ENCODE data around the gene KCNK1. TPM values are rescaled to one million over a fixed set of nuclear protein-coding genes. Genes with fewer than 3 reads are reported as not detected.
"Not testable (repeated sequence)": the region's sequence is repeated elsewhere in the genome, so short reads cannot be mapped to it uniquely, and the experiment has no call there.

The KCNK1 gene
- total and polyA plus RNA-seq, 4 experiments from 2014 or later: not detected

- ChIA-PET CTCF (ENCODE audit: partially characterized antibody) (no interaction called here), POLR2A (ENCODE audit: partially characterized antibody) (no interaction called here)
- Mint-ChIP-seq H3K27me3 (peaks cover 10 to 14% of the 10 kb centered on the region in 2 donors), H3K27ac (no peak overlapping the region), H3K4me1 (no peaks in the 10 kb centered on the region), H3K36me3 (no peaks in the 10 kb centered on the region), H3K4me3 (no peak overlapping the region), H3K9me3 (peaks cover 0 to 7% (median under 1%) of the 10 kb centered on the region in 8 donors)
- Histone ChIP-seq H3K36me3 (ENCODE audit: insufficient read depth, low read length) (no peaks in the 10 kb centered on the region), H3K4me1 (ENCODE audit: insufficient read depth, low read length) (no peaks in the 10 kb centered on the region), H3K27ac (ENCODE audit: low read depth, low read length) (no peak overlapping the region), H3K9me3 (ENCODE audit: control insufficient read depth in 1 of 2, low read length in 2 of 2) (no peaks in the 10 kb centered on the region), H3K27me3 (ENCODE audit: insufficient read depth, low read length) (no peaks in the 10 kb centered on the region), H3K4me3 (ENCODE audit: low read length in 2 of 2) (no peak overlapping the region)
- DNase-seq: no peak
- intact Hi-C loops (cut with micrococcal nuclease): no loop called here
Observed at GRCh38 chr1:233675446-233675845, 61.5 kb downstream of the KCNK1 start.

GRCh38 chr1:233675893-233676292, 62.0 kb downstream of the KCNK1 start:
- no peak overlapping the region for H3K4me3 ChIP-seq (ENCODE audit: low read length in 2 of 2)
- Mint-ChIP-seq H3K4me1 (no peaks in the 10 kb centered on the region), H3K27me3 (peaks cover 10 to 14% of the 10 kb centered on the region in 2 donors), H3K9me3 (peaks cover 0 to 7% (median 2%) of the 10 kb centered on the region in 8 donors), H3K36me3 (no peaks in the 10 kb centered on the region), H3K27ac (no peak overlapping the region), H3K4me3 (no peak overlapping the region)
- no peak overlapping the region for H3K27ac ChIP-seq (ENCODE audit: low read depth, low read length)
- H3K4me1 ChIP-seq (ENCODE audit: insufficient read depth, low read length): no peaks in the 10 kb centered on the region
- POLR2A ChIA-PET (ENCODE audit: partially characterized antibody): no interaction called here
- no peaks in the 10 kb centered on the region for H3K9me3 ChIP-seq (ENCODE audit: control insufficient read depth in 1 of 2, low read length in 2 of 2)
- DNase-seq: no peak
- H3K27me3 ChIP-seq (ENCODE audit: insufficient read depth, low read length): no peaks in the 10 kb centered on the region
- intact Hi-C loops (cut with micrococcal nuclease): no loop called here
- H3K36me3 ChIP-seq (ENCODE audit: insufficient read depth, low read length): no peaks in the 10 kb centered on the region
- CTCF ChIA-PET (ENCODE audit: partially characterized antibody): no interaction called here

GRCh38 chr1:233677690-233678354, 63.9 kb downstream of the KCNK1 start:
- H3K4me3 Mint-ChIP-seq: no peak overlapping the region
- ChIA-PET POLR2A (ENCODE audit: partially characterized antibody) (no interaction called here), CTCF (ENCODE audit: partially characterized antibody) (no interaction called here)
- Histone ChIP-seq H3K36me3 (ENCODE audit: insufficient read depth, low read length) (no peaks in the 10 kb centered on the region), H3K9me3 (ENCODE audit: control insufficient read depth in 1 of 2, low read length in 2 of 2) (no peaks in the 10 kb centered on the region), H3K27ac (ENCODE audit: low read depth, low read length) (no peak overlapping the region), H3K4me3 (ENCODE audit: low read length in 2 of 2) (no peak overlapping the region), H3K4me1 (ENCODE audit: insufficient read depth, low read length) (no peaks in the 10 kb centered on the region), H3K27me3 (ENCODE audit: insufficient read depth, low read length) (no peaks in the 10 kb centered on the region)
- no peaks in the 10 kb centered on the region for H3K4me1 Mint-ChIP-seq
- no peak for DNase-seq
- intact Hi-C loops (cut with micrococcal nuclease): no loop called here
- H3K27me3 Mint-ChIP-seq: peaks cover 7 to 10% of the 10 kb centered on the region in 2 donors
- no peak overlapping the region for H3K27ac Mint-ChIP-seq
- H3K36me3 Mint-ChIP-seq: no peaks in the 10 kb centered on the region
- peaks cover 0 to 7% (median 2%) of the 10 kb centered on the region in 8 donors for H3K9me3 Mint-ChIP-seq

- Mint-ChIP-seq H3K27me3 (peaks cover 2% of the 10 kb centered on the region in 2 donors), H3K4me3 (no peak overlapping the region), H3K9me3 (peaks cover 0 to 7% (median 2%) of the 10 kb centered on the region in 8 donors), H3K27ac (no peak overlapping the region), H3K36me3 (no peaks in the 10 kb centered on the region), H3K4me1 (no peaks in the 10 kb centered on the region)
- DNase-seq: no peak
- no peaks in the 10 kb centered on the region for H3K9me3 ChIP-seq (ENCODE audit: control insufficient read depth in 1 of 2, low read length in 2 of 2)
- POLR2A ChIA-PET (ENCODE audit: partially characterized antibody): no interaction called here
- intact Hi-C loops (cut with micrococcal nuclease): no loop called here
- CTCF ChIA-PET (ENCODE audit: partially characterized antibody): interaction anchor here (1.3 kb wide), 1 partner anchor 10 kb away, joined by 3 read pairs; no protein-coding TSS in a partner anchor
- H3K27ac ChIP-seq (ENCODE audit: low read depth, low read length): no peak overlapping the region
- H3K36me3 ChIP-seq (ENCODE audit: insufficient read depth, low read length): no peaks in the 10 kb centered on the region
- H3K4me1 ChIP-seq (ENCODE audit: insufficient read depth, low read length): no peaks in the 10 kb centered on the region
- no peak overlapping the region for H3K4me3 ChIP-seq (ENCODE audit: low read length in 2 of 2)
- H3K27me3 ChIP-seq (ENCODE audit: insufficient read depth, low read length): no peaks in the 10 kb centered on the region
Observed at GRCh38 chr1:233679030-233679429, 65.1 kb downstream of the KCNK1 start.

- peaks cover 0 to 7% (median 2%) of the 10 kb centered on the region in 8 donors for H3K9me3 Mint-ChIP-seq
- H3K36me3 Mint-ChIP-seq: no peaks in the 10 kb centered on the region
- DNase-seq: no peak
- intact Hi-C loops (cut with micrococcal nuclease): no loop called here
- Histone ChIP-seq H3K4me3 (ENCODE audit: low read length in 2 of 2) (no peak overlapping the region), H3K36me3 (ENCODE audit: insufficient read depth, low read length) (no peaks in the 10 kb centered on the region), H3K9me3 (ENCODE audit: control insufficient read depth in 1 of 2, low read length in 2 of 2) (no peaks in the 10 kb centered on the region), H3K27me3 (ENCODE audit: insufficient read depth, low read length) (no peaks in the 10 kb centered on the region), H3K27ac (ENCODE audit: low read depth, low read length) (no peak overlapping the region), H3K4me1 (ENCODE audit: insufficient read depth, low read length) (no peaks in the 10 kb centered on the region)
- H3K4me3 Mint-ChIP-seq: no peak overlapping the region
- H3K27me3 Mint-ChIP-seq: peaks cover 2% of the 10 kb centered on the region in 2 donors
- POLR2A ChIA-PET (ENCODE audit: partially characterized antibody): no interaction called here
- H3K4me1 Mint-ChIP-seq: no peaks in the 10 kb centered on the region
- CTCF ChIA-PET (ENCODE audit: partially characterized antibody): interaction anchor here (1.3 kb wide), 1 partner anchor 11 kb away, joined by 3 read pairs; no protein-coding TSS in a partner anchor
- H3K27ac Mint-ChIP-seq: no peak overlapping the region
Observed at GRCh38 chr1:233679591-233680373, 65.9 kb downstream of the KCNK1 start.

GRCh38 chr1:233681285-233681684, 67.4 kb downstream of the KCNK1 start:
- peaks cover under 1 to 2% of the 10 kb centered on the region in 2 donors for H3K27me3 Mint-ChIP-seq
- no peaks in the 10 kb centered on the region for H3K4me1 Mint-ChIP-seq
- H3K9me3 Mint-ChIP-seq: peaks cover 0 to 2% (median 0%) of the 10 kb centered on the region in 8 donors
- CTCF ChIA-PET (ENCODE audit: partially characterized antibody): no interaction called here
- Histone ChIP-seq H3K27me3 (ENCODE audit: insufficient read depth, low read length) (no peaks in the 10 kb centered on the region), H3K9me3 (ENCODE audit: control insufficient read depth in 1 of 2, low read length in 2 of 2) (no peaks in the 10 kb centered on the region), H3K4me3 (ENCODE audit: low read length in 2 of 2) (no peak overlapping the region), H3K27ac (ENCODE audit: low read depth, low read length) (no peak overlapping the region), H3K4me1 (ENCODE audit: insufficient read depth, low read length) (no peaks in the 10 kb centered on the region), H3K36me3 (ENCODE audit: insufficient read depth, low read length) (no peaks in the 10 kb centered on the region)
- intact Hi-C loops (cut with micrococcal nuclease): no loop called here
- no peaks in the 10 kb centered on the region for H3K36me3 Mint-ChIP-seq
- DNase-seq: no peak
- POLR2A ChIA-PET (ENCODE audit: partially characterized antibody): no interaction called here
- H3K27ac Mint-ChIP-seq: no peak overlapping the region
- H3K4me3 Mint-ChIP-seq: no peak overlapping the region

- DNase-seq; POLR2A ChIA-PET (ENCODE audit: partially characterized antibody); H3K4me3 ChIP-seq (ENCODE audit: low read length in 2 of 2); H3K9me3 ChIP-seq (ENCODE audit: control insufficient read depth in 1 of 2, low read length in 2 of 2); H3K9me3 Mint-ChIP-seq; intact Hi-C loops (cut with micrococcal nuclease); H3K27me3 Mint-ChIP-seq; H3K36me3 ChIP-seq (ENCODE audit: insufficient read depth, low read length); H3K27ac Mint-ChIP-seq; H3K4me1 ChIP-seq (ENCODE audit: insufficient read depth, low read length); H3K27ac ChIP-seq (ENCODE audit: low read depth, low read length); H3K36me3 Mint-ChIP-seq; H3K4me3 Mint-ChIP-seq; H3K4me1 Mint-ChIP-seq; H3K27me3 ChIP-seq (ENCODE audit: insufficient read depth, low read length); CTCF ChIA-PET (ENCODE audit: partially characterized antibody): not testable (repeated sequence)
Observed at GRCh38 chr1:233686653-233687052, 72.7 kb downstream of the KCNK1 start.

All from CD4-positive, alpha-beta memory T cell (primary cell).